NCI-H1436 (cell line): ENCODE measurements around the gene PES1.
"Not testable (repeated sequence)": the region's sequence is repeated elsewhere in the genome, so short reads cannot be mapped to it uniquely, and the experiment has no call there.

Source experiments
- DNase-seq: peaks from one replicate; lab custom pipeline; 2025; lab: John Stamatoyannopoulos, UW

PES1 gene

GRCh38 chr22:30552719-30553118, 39.0 kb downstream of the PES1 start:
- no peak for DNase-seq

- DNase-seq, result not testable (repeated sequence)
These were observed 39.9 kb downstream of the PES1 start for GRCh38 chr22:30551813-30552212.

GRCh38 chr22:30547188-30547587, 44.5 kb downstream of the PES1 start:
- no peak for DNase-seq

- no peak for DNase-seq
These were observed 45.1 kb downstream of the PES1 start, which contains the start of gene SEC14L6 for GRCh38 chr22:30546616-30547015. SEC14L6 (minus strand) TSS chr22:30546741; CDS start chr22:30546682, 59 bp downstream.

- no peak for DNase-seq
These were observed 48.9 kb downstream of the PES1 start for GRCh38 chr22:30542811-30543188.

- DNase-seq, result no peak
These were observed 49.5 kb downstream of the PES1 start for GRCh38 chr22:30541961-30542810.

GRCh38 chr22:30541511-30541910, 50.2 kb downstream of the PES1 start:
- not testable (repeated sequence) for DNase-seq

GRCh38 chr22:30539368-30539767, 52.3 kb downstream of the PES1 start:
- no peak for DNase-seq

GRCh38 chr22:30538280-30538679, 53.4 kb downstream of the PES1 start:
- no peak for DNase-seq

GRCh38 chr22:30537083-30537731, 54.5 kb downstream of the PES1 start:
- no peak for DNase-seq

- DNase-seq, result no peak
These were observed 56.5 kb downstream of the PES1 start for GRCh38 chr22:30535182-30535581.

- DNase-seq, result no peak
These were observed 59.8 kb downstream of the PES1 start for GRCh38 chr22:30531651-30532608.

GRCh38 chr22:30526656-30527055, 65.1 kb downstream of the PES1 start:
- no peak for DNase-seq
